GM12891 (cell line): ENCODE measurements around the gene TMPRSS11A. TPM values are rescaled to one million over a fixed set of nuclear protein-coding genes. Genes with fewer than 3 reads are reported as not detected.

ENCODE experiments used
- DNase-seq: peaks from one replicate; pipeline ENCODE4 v3.0.0; 2011; ENCODE audit warnings: low spot score; ENCODE audit not compliant: insufficient read length
- FAIRE-seq: peaks from 2 replicates; lab custom pipeline; 2011; peaks lifted over from hg19 to GRCh38; lab: Jason Lieb, UNC
- PAX5 ChIP-seq: IDR thresholded peaks from 2 replicates; pipeline ENCODE4 v1.6.1; 2011; ENCODE audit warnings: low read length, moderate library complexity, mild to moderate bottlenecking; ENCODE audit not compliant: insufficient read depth, severe bottlenecking
- POLR2A ChIP-seq: IDR thresholded peaks from 2 replicates; pipeline ENCODE4 v1.6.1; 2011; ENCODE audit warnings: low read depth, low read length, control low read depth
- POLR2AphosphoS5 ChIP-seq: IDR thresholded peaks from 2 replicates; pipeline ENCODE4 v1.6.1; 2011; ENCODE audit warnings: low read depth, low read length, control low read depth
- POU2F2 ChIP-seq: IDR thresholded peaks from 2 replicates; pipeline ENCODE4 v1.6.1; 2011; ENCODE audit warnings: low read depth, mild to moderate bottlenecking, control low read depth, low read length, moderate library complexity
- SPI1 ChIP-seq: IDR thresholded peaks from 2 replicates; pipeline ENCODE4 v1.6.1; 2011; ENCODE audit warnings: low read depth, low read length, control low read depth
- TAF1 ChIP-seq: IDR thresholded peaks from 2 replicates; pipeline ENCODE4 v1.6.1; 2011; ENCODE audit warnings: low read depth, low read length, control low read depth
- polyA plus RNA-seq: library from polyadenylated mRNA; unstranded; fragments of >200 nt; gene quantifications from one replicate; pipeline ENCODE4 v1.2.1, GENCODE V29; 2012; ENCODE audit warnings: low read depth, missing spikeins, inconsistent platforms; ENCODE audit not compliant: missing spikeins

TMPRSS11A gene
- not detected for polyA plus RNA-seq

- no peak for TF ChIP-seq POLR2A
- no peak for TF ChIP-seq SPI1
- TF ChIP-seq TAF1: no peak
- TF ChIP-seq POLR2AphosphoS5: no peak
- no peak for TF ChIP-seq POU2F2
- TF ChIP-seq PAX5: no peak
- no peak for DNase-seq
- FAIRE-seq: no peak
These were observed at the start of gene TMPRSS11A for GRCh38 chr4:67963356-67963755. Gene TMPRSS11A (minus strand): TSS chr4:67963493. CDS start chr4:67963393, 100 bp downstream.

- FAIRE-seq (no peak), DNase-seq (no peak)
- TF ChIP-seq POLR2A (no peak), PAX5 (no peak), POU2F2 (no peak), SPI1 (no peak)
These were observed 48.4 kb upstream of the TMPRSS11A start for GRCh38 chr4:68011684-68012083.

- TF ChIP-seq TAF1 (no peak), PAX5 (no peak), POLR2A (no peak), SPI1 (no peak), POLR2AphosphoS5 (no peak), POU2F2 (no peak)
- no peak for FAIRE-seq
- no peak for DNase-seq
These were observed 39.6 kb upstream of the TMPRSS11A start for GRCh38 chr4:68002906-68003305.

- no peak for DNase-seq
- FAIRE-seq: no peak
- TF ChIP-seq SPI1 (no peak), POLR2AphosphoS5 (no peak), TAF1 (no peak), POLR2A (no peak), PAX5 (no peak), POU2F2 (no peak)
These were observed 32.8 kb upstream of the TMPRSS11A start for GRCh38 chr4:67996127-67996526.

- FAIRE-seq: no peak
- no peak for DNase-seq
- TF ChIP-seq POLR2A (no peak), PAX5 (no peak), TAF1 (no peak), POU2F2 (no peak), SPI1 (no peak), POLR2AphosphoS5 (no peak)
These were observed 25.7 kb upstream of the TMPRSS11A start for GRCh38 chr4:67988991-67989390.

GRCh38 chr4:67983333-67983732 lies 20.0 kb upstream of the TMPRSS11A start:
- TF ChIP-seq POU2F2 (no peak), TAF1 (no peak), POLR2AphosphoS5 (no peak), SPI1 (no peak), POLR2A (no peak), PAX5 (no peak)
- no peak for FAIRE-seq
- no peak for DNase-seq

GRCh38 chr4:67980512-67980911 lies 17.2 kb upstream of the TMPRSS11A start:
- TF ChIP-seq SPI1: no peak
- no peak for TF ChIP-seq PAX5
- TF ChIP-seq TAF1: no peak
- no peak for TF ChIP-seq POU2F2
- TF ChIP-seq POLR2AphosphoS5: no peak
- no peak for TF ChIP-seq POLR2A
- no peak for DNase-seq
- FAIRE-seq: no peak

GRCh38 chr4:67973608-67974007 lies 10.3 kb upstream of the TMPRSS11A start:
- FAIRE-seq (no peak), DNase-seq (no peak)
- TF ChIP-seq POLR2A: no peak
- no peak for TF ChIP-seq POU2F2
- TF ChIP-seq SPI1: no peak
- no peak for TF ChIP-seq POLR2AphosphoS5
- TF ChIP-seq PAX5: no peak
- TF ChIP-seq TAF1: no peak

- TF ChIP-seq POLR2A (no peak), POLR2AphosphoS5 (no peak), PAX5 (no peak), SPI1 (no peak), POU2F2 (no peak), TAF1 (no peak)
- DNase-seq: no peak
- no peak for FAIRE-seq
These were observed 8.4 kb downstream of the TMPRSS11A start for GRCh38 chr4:67954890-67955289.

GRCh38 chr4:67941074-67941473 lies 22.2 kb downstream of the TMPRSS11A start:
- no peak for FAIRE-seq
- no peak for TF ChIP-seq TAF1
- TF ChIP-seq POU2F2: no peak
- no peak for TF ChIP-seq POLR2AphosphoS5
- TF ChIP-seq SPI1: no peak
- TF ChIP-seq POLR2A: no peak
- TF ChIP-seq PAX5: no peak

GRCh38 chr4:67940506-67940905 lies 22.8 kb downstream of the TMPRSS11A start:
- TF ChIP-seq POLR2A (no peak), TAF1 (no peak), POLR2AphosphoS5 (no peak), SPI1 (no peak), POU2F2 (no peak), PAX5 (no peak)
- FAIRE-seq (no peak), DNase-seq (no peak)

More at GRCh38 chr4:67941074-67941473, 22.2 kb downstream of the TMPRSS11A start:
- DNase-seq: no peak
